ENCODE results near the gene TTBK1.

The TTBK1 gene

DNA sequence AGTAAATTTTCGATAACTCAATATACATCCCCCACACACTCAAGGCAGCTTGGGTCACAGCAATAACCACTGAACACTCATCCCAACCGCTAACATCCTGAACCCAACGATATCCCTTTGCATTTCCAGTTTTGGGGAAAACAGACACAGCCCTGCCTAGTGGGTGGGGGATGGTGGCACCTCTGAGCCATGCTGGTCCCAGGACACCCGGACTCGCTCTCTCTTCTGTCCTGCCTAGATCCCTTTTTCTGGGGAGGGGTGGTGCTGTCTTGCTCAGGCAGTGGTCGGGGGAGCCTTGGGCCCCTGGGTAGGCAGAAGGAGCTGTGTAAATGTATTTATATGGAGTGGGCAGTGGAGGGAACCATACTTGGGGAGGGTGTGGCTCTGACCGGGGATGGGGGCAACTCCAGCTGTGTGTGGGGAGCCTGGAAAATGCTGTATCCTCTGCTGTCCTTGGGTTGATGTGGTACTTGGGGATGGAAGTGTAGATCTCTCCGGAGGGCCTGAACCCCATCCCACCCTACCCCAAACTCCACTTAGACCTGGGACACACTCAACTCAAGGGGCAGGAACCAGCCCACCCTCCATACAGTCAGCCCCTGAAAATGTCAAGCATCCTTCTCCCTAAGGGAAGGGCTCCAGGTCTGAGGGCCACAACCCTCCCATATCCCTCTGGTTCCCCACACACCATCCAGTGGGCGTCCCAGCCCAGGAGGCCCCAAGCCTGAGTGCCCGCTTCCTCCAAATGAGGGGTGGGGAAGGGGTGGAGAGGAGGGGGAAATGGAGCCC lies 31.0 kb downstream of the TTBK1 start:
- DNase-seq: no peak

DNA sequence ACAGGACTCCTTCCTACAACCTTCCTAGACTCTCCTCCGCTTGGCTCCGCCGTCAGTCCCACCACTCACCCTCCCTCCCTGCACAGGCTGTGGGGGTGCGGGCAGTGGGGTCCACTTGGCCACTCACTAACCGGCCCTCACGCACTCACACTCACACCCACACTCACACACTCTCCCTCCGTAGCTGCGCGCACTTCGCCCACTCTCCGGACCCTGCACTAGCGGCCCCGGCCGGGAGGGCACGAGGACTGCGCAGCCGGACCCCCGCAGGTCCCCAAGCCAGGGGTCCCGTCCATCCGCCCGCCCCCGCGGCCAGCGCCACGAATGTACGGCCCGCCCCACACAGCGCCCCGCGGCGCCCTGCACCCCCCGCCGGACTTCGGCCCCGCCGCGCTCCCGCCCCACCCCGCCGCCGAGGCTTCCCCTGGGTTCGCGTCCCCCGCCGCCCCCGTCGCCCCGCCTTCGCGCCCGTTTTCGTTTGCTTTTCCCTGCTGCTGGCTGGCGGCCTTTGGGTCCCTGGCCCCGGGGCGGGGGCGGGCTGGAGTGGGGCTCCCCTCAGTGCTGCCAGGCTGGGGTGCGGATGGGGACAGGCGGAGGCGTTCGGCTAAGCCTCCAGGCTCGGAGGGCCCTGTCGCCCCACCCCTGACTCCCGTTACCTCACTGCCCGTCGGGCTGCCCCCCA lies 31.8 kb downstream of the TTBK1 start:
- DNase-seq: no peak

DNA sequence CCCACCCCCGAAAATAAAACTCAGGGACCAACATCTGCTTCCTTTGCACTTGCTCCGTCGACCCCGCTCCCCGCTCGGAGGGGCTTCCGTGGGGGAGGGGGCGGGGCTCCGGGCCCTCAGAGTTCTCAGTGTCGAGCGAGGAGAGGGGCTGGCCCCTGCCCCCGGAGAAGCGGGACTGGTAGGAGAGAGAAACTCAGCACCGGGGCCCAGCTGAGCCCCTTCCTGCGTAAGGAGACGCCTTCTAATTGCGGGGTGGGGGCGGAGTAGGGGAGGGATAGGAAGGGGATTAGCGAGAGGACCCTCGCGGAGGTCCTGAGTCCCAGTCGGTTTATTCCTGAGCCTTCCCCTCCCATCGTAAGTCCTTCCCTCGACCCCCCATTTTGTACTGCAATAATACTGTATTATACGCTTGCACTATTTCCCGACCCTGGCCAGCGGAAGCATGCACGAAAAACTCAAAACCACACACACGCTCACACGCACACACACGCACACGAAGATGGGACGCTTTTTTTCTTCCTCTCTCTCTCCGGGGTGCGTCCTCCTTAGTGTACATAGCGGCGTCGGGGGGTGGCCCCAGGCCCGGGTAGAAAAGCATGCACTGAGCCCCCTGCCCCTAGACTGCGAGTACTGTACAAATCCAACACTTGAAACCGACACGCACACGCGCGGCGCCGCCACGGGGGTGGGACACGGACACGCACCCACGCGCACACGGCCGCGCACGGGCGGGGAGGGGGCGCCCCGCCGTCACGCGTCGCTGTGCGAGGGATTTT lies 32.7 kb downstream of the TTBK1 start:
- no peak for DNase-seq

DNA sequence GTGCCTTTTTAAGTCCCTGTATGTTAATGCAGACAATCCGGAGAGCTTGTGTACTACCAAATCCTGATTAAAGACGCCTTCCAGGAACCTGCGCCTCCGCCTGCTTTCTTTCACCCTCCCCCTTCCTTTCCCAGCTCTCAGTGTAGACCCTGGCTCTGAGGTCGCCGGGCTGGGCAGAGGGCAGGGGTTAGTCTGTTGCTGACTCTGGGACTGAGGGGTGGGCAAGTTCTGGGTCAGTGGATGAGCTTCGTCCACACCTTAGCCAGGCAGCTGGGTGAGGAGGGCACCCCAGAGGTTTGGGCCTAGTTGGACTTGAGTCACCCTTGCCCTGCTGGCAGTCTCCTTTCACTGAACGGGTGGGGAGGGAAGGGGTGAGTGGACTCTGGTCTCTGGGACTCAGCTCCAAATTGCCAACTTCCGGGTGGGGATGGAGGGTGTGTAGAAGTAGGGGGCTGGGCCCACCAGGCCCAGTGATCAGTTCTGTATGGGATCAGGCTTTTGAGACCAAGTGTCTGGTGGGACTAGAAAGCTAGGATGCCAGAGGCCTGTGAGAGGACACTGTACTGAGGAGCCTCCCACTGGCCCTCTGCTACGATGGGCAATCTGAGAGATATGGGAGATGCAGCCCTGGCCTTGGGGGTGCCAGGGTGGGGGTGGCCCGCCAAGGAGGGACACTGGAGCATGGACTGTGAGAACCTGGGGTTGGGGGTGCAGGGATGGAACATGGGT lies 33.5 kb downstream of the TTBK1 start:
- no peak for DNase-seq

DNA sequence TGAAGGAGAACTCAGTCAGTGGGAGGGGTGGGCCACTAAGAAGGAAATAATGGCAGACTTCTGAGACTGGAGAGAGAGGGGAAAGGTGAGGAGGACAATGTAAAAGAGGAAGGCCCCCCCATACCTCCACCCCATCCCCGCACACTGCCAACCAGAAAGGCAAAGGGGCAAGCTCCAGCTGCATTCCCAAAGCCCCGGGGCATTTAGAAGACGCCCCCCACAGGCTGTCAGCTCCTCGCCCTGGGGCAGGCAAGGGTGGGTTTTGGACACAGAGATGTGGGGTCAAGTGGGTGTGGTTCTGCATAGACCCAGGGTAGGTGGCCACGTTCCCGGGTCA lies 34.0 kb downstream of the TTBK1 start:
- DNase-seq: no peak

DNA sequence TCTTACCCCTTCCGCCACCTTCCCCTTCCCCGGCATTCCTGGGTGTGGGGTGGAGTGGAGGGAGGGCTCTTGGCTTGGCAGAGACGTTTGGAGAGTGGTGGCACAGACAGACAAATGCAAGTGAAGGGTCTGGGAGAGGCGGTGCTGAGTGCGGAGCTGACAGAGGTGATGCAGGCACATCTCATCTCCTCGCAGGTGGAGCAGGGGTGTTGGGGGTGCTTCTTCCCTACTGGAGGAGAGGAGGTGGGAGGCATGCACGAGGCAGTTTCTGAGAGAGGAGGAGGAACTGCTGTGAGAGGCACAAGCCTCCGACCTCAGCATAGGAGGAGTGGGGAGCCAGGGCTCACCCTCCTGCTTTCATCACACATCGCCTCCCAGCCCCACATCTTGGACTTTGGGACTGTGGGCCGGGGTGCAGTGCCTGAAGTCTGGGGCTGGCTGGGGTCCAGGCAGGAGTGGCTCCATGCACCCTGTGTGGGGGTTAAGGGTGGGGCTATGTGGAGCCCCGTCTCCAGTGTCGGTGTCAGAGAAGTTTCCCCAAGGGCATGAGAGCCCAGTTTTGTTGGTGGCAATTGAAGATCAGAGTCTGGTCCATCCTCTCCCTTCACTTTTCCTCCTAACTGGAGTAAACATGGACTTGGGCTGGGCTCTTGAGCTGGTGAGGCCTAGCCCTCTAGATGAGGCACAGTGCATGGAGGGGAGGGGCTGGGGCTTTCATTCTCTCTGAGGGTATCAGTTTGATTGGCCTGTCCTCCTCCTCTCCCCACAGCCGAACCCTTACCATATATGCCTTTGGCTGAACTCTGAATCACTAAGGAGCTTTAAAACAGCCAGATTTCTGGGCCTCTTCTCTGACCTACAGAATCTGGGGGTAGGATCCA lies 34.6 kb downstream of the TTBK1 start:
- DNase-seq: no peak

DNA sequence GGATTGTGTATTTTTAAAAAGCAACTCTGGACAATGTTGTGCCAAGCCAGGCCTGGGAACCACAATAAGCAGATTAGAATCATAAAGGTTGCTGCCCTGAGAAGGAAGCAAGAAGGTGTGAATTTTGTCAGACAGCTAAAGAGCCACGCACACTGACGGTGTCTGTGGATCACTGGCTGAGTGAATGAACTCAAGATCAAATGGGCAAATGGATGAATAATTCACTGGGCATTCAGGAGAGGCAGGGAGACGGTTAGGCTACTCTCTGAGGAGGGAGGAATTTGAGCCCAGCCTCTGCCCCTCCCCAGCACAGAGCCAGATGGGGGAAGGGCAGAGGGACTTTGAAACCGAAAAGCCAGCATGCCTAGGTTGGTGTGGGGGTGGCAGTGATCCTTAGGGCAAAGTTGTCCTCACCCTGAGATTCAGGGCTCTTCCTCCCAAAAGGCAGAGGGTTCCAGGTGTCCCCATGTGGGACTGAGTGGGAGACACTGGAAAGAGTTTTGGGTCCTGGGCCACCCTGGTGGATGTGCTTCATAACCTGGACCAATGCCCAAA lies 35.3 kb downstream of the TTBK1 start:
- DNase-seq: no peak

DNA sequence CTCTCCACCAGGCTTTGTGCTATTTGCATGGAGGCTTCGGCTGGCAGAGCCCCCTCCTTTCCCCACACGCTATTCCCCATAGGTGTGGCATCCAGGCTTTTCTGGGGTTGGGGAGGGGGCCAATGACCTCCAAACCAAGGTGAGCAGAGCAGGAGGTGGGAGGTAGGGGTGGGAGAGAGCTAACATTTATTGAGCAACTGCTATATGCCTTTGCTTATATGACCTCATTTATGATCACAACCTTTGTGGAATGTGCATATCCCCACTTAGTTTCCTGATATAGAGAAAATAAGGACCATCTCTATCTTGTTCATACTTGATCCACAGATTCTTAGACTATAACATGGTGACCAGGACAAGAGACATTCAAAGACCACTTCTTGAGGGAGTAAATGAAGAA lies 37.0 kb downstream of the TTBK1 start:
- DNase-seq: no peak

DNA sequence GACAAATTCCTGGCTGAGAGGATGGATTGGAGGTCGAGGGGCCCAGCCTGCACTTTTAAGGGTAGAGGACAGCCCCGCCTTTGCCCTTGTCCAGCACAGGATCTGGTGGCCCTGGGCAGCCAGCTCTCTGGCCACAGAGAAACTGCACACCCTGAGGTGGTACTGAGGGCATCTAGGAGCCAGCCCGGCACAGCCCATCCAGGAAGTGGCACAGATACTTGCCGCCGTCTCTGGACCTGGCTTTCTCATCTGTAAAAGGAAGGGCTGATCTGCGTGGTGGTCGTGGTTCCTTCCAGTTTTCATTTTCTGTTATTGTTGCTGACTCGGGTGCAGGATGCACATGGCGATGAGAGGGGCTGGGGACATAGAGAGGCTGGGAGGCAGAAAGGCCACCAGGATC lies 38.8 kb downstream of the TTBK1 start:
- no peak for DNase-seq

DNA sequence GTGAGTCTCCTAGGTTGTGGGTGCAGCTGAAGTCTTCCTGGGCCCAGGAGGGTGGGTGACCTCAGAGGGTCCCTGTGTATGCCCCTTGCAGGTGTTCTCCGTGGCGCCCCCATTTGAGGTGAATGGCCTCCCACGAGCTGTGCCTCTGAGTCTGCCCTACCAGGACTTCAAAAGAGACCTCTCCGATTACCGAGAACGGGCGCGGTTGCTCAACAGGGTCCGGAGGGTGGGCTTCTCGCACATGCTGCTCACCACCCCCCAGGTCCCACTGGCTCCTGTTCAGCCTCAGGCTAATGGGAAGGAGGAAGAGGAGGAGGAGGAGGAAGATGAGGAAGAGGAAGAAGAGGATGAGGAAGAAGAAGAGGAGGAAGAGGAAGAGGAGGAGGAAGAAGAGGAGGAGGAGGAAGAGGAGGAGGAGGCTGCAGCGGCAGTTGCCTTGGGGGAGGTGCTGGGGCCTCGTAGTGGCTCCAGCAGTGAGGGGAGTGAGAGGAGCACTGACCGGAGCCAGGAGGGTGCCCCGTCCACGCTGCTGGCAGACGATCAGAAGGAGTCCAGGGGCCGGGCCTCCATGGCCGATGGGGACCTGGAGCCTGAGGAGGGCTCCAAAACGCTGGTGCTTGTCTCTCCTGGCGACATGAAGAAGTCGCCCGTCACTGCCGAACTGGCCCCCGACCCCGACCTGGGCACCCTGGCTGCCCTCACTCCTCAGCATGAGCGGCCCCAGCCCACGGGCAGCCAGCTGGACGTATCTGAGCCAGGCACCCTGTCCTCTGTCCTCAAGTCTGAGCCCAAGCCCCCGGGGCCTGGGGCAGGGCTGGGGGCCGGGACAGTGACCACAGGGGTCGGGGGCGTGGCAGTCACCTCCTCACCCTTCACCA lies 39.6 kb downstream of the TTBK1 start:
- no peak for DNase-seq

DNA sequence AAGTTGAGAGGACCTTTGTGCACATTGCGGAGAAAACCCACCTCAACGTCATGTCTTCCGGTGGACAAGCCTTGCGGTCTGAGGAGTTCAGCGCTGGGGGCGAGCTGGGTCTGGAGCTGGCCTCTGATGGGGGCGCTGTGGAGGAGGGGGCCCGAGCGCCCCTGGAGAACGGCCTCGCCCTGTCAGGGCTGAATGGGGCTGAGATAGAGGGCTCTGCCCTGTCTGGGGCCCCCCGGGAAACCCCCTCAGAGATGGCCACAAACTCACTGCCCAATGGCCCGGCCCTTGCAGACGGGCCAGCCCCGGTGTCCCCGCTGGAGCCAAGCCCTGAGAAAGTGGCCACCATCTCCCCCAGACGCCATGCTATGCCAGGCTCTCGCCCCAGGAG lies 40.2 kb downstream of the TTBK1 start:
- no peak for DNase-seq

DNA sequence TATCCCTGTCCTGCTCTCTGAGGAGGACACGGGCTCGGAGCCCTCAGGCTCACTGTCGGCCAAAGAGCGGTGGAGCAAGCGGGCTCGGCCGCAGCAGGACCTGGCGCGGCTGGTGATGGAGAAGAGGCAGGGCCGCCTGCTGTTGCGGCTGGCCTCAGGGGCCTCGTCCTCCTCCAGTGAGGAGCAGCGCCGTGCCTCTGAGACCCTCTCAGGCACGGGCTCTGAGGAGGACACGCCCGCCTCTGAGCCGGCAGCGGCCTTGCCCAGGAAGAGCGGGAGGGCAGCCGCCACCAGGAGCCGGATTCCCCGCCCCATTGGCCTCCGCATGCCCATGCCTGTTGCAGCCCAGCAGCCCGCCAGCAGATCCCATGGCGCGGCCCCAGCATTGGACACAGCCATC lies 40.6 kb downstream of the TTBK1 start:
- no peak for DNase-seq

DNA sequence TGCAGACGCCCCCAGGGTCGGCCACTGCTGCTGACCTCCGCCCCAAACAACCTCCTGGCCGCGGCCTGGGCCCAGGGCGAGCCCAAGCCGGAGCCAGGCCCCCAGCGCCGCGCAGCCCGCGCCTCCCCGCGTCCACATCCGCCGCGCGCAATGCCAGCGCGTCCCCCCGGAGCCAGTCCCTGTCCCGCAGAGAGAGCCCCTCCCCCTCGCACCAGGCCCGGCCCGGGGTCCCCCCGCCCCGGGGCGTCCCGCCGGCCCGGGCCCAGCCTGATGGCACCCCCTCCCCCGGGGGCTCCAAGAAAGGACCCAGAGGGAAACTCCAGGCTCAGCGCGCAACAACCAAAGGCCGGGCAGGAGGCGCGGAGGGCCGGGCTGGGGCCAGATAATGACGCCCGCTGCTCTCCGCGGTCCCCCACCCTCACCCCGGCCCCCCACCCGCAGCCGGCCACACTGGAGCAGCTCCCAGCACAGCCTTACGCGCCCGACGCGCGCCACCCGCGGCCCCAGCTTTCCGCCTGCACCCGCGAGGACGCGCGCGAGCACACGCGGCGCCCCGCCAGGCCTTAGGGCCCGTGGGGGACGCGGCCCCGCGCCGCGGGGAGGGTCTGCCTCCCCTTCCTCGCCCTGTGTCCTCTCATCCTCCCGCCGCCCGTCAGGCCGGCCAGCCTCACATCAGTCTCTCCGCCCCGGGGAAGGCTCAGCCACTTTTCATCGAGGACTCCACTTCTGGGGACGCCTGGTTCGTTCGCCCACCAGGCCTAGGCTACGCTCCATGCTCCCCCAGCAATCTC lies 41.9 kb downstream of the TTBK1 start:
- DNase-seq: no peak

DNA sequence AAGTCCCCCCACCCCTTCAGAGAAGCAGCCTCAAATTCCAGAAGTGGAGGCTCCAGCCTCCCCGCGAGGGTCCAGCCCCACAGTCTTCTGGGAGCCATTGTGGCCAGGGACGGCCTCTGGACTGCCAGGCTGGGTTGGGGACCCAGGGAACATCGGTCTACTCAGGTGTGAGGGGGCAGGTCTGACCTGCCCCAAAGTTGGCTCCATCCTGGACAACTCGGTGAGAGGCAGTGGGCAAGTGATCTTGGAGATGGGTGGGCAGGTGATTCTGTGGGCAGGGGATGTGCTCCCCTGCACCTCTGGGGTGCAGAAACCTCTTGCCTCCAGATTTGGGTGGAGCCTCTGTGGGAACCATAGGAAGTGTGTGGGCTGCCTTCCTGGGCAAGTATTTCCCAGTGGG lies 42.6 kb downstream of the TTBK1 start:
- DNase-seq: no peak

DNA sequence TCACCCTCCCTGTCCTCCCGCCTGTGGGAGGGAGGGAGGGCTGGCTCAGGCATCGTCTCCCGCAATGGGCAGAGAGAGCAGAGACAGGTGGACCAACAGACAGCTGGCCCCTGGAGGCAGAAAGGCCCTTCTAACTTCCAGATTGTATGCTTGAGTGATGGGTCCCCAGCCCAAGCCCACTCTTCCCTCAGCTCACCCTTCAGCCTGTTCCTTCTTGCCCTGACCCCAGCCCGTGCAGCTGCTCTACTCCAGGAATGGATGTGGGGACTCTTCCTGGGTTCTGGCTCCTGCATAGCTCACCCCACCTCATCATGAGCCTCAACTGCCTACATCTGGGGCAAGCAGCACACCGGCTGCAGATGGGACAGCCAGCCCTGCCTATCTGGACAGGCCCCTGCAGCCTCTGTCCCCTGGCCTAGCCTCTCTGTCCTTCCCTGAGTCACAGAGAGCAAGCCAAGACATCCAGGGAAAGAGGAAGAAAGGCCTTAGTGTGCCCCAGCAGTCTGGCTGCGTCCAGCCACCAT lies 43.2 kb downstream of the TTBK1 start:
- DNase-seq: no peak

DNA sequence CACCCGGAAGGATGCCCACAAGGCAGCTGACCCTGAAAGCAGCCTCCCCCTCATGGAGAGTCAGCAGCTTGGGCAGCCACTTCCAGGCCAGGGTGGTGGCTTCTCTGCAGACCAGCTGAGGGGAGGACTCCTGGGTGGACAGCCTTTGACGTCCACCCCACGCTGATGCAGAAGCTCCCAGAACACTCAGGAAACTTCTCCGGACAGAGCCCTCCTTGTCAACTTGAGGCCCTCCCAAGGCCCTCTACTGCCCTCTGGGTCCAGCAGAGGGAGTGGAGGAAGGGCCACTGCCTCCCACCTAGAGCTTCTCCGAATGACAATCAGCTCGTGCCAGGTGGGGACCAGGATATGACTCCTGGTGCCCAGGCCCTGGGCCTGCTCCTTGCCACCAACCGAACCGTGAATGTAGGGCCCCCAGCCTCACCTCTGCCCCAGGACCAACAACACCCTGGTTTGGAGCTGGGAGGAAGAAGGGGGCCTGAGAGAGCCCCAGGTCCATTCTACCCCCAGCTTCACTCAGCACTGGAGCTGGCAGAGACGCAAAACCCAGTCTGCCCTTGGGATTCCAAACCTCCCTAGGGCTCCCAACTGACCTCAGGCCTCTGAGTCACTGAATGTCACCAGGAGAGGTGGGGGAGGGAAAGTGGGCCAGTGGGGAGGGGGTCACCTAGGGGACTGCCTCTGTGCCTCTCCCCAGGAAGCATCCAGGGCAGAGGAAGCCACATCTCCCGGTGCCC lies 43.9 kb downstream of the TTBK1 start:
- no peak for DNase-seq

DNA sequence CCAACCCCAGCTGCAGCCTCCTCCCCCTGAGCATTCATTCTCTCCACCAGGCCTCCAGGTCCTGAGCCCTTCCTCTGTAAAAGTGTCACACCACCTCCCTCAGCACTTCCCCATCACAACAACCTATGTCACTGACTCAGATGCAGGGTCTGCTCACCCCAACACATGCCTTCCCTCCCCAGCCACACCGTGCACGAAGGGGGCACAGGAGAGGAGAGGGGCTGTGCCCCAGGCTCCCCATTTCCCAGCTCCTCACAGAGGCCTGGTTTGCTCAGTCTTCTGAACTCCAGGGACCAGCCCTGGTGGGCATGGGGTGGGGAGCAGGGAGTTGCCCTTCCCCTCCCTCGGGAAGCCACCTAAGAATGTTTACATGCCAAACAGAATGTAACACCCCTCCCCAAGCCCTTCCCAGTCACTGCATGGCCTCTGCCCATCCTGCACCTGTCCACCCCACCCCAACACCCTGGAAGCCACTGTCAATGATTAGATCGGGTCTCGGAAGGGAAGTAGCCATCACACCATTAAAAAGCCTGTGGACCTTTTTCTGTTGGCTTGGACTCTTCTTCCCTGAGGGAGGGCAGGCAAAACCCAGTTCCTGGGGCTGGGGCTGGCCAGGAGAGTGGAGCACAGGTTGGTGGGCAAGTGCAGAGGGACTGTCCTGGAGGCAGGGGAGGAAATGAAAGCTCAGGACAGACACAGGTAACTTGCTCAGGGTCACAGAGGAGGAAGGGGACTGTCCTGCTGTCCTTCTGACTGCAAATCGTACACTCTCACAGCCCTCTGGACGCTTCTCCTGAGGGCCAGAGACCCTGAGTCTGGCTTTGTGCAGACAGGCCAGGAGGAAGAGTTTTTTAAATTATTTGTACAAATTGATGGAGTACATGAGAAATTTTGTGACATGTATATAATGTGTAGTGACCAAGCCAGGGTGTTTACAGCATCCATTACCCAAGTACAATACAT lies 44.7 kb downstream of the TTBK1 start:
- no peak for DNase-seq

DNA sequence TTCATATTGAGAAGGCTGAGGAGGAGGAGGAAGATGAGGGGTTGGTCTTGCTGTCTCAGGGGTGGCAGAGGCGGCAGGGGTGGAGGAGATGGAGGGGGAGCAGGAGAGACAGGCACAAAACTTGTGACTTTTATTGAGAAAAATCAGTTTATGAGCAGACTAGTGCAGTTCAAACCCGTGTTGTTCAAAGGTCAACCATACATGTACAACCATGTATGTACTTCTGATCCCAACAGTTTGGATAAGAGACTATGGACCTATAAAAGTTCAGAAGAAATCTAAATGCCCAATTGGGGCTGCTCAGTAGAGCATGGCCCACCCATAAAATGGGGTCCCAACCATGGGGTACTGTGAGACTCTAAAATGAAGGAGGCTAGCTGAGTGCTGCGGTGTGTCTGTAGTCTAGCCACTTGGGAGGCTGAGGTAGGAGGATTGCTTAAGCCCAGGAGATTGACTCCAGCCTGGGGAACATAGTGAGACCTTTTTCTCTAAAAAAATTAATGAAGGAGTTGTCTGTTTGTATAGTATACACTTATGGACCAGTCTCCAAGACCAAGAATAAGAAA lies 47.1 kb downstream of the TTBK1 start:
- no peak for DNase-seq

Measured in SW 1271 (cell line).